ENCODE data around the gene STRA6.

Gene STRA6

DNA sequence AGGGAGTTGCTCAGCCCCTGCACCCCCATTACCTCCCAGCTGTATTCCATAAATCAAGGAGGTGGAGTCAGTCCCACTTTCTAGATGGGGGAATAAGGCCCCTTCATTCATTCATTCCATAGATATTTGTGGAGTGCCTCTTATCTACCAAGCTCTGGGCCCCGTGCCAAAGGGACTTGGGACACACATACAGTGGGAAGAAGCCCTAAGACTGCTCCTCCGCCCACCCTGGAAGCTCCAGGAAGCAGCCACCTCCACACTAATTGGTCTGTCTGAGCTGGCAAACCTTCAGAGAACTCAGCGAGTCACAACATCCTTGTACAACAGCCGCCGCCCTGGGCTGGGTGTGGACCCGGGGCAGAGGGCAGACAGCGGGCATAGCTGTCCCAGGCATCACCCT lies 6.4 kb downstream of the STRA6 start:
- H3K4me1 ChIP-seq (ENCODE audit: control insufficient read depth in 2 of 2, insufficient read depth in 2 of 2, low read length in 2 of 2) = peaks cover 10 to 14% of the 10 kb centered on the region in 2 donors
- no peak overlapping the region for H3K27ac ChIP-seq (ENCODE audit: low read depth in 2 of 2, low read length in 2 of 2)
- no peak overlapping the region for H3K9ac ChIP-seq (ENCODE audit: low read depth in 1 of 2, low read length in 2 of 2)
- no peaks in the 10 kb centered on the region for H3K36me3 ChIP-seq (ENCODE audit: control insufficient read depth in 2 of 2, insufficient read depth in 2 of 2, low read length in 2 of 2)
- H3K4me3 ChIP-seq (ENCODE audit: low read length in 2 of 2) = no peak overlapping the region
- no peaks in the 10 kb centered on the region for H3K27me3 ChIP-seq (ENCODE audit: control insufficient read depth in 2 of 2, insufficient read depth in 2 of 2, low read length in 2 of 2)
- H3K9me3 ChIP-seq (ENCODE audit: control insufficient read depth in 2 of 2, low read length in 2 of 2) = no peaks in the 10 kb centered on the region

DNA sequence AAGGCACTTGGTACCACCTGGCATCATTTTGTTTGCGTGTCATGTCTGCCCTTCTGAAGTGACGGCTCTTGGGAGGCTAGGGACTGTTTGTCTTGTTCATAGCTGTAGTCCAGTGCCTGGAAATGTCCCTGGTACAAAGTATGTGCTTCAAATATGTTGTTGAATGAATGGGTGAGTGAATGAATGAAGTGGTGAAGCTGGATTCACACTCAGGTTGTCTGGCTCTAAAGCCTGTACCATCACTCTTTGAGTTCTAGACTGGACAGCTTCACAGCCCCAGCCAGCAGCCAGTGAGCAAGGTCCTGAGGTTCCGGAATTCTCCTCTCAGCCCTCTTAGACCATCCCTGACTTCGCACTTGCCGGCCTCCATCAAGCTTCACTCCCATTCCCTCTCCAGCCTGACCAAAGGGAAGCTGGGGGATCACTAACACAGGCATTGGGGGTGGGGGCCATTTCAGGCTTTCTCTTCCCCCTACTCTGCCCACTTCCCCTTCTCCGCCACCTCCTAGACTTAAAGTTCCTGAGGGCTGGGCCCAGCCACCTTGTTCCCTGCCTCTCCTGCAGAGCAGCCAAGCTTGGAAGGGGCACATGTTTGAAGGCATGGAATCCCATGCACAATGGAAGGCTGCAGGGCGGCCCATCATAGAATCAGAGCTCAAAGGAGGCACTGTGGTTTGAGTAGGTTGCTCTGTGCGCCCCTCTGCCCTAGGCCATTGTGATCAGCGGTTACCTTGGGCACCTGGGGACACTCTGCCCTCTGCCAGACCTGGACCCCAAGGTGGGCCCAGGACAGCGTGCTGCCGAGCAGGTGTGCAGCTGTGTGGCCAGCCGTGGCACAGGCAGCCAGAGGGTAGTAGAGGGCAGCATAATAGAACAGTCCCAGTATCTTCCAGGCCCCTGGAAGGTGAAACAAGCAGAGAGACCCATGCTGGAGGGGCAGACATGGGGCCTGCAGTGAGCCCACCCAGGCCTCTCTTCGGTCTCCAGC lies 7.7 kb downstream of the STRA6 start:
- H3K9ac ChIP-seq (ENCODE audit: low read depth in 1 of 2, low read length in 2 of 2) = no peak overlapping the region
- no peak overlapping the region for H3K4me3 ChIP-seq (ENCODE audit: low read length in 2 of 2)
- no peaks in the 10 kb centered on the region for H3K27me3 ChIP-seq (ENCODE audit: control insufficient read depth in 2 of 2, insufficient read depth in 2 of 2, low read length in 2 of 2)
- no peaks in the 10 kb centered on the region for H3K9me3 ChIP-seq (ENCODE audit: control insufficient read depth in 2 of 2, low read length in 2 of 2)
- H3K36me3 ChIP-seq (ENCODE audit: control insufficient read depth in 2 of 2, insufficient read depth in 2 of 2, low read length in 2 of 2) = no peaks in the 10 kb centered on the region
- H3K4me1 ChIP-seq (ENCODE audit: control insufficient read depth in 2 of 2, insufficient read depth in 2 of 2, low read length in 2 of 2) = peaks cover 10 to 13% of the 10 kb centered on the region in 2 donors
- no peak overlapping the region for H3K27ac ChIP-seq (ENCODE audit: low read depth in 2 of 2, low read length in 2 of 2)

DNA sequence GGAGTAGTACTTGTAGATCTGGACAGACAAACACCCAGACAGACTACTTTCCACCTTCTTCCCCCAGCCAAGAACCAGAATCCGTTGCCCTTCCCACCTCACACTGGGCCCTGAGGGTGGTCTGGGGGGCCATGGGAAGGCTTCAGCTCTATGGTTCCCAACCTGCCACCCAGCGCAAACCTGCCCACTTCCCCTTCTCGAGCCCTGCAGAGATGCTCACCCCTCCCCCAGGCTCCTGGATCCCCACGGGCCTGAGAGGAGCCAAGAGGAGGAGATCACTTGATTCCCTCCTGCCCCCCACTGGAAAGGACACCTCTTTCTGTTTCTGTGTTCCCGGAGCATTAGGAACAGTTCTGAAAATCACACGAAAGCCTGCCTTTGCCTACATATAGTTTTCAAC lies 8.7 kb downstream of the STRA6 start:
- H3K36me3 ChIP-seq (ENCODE audit: control insufficient read depth in 2 of 2, insufficient read depth in 2 of 2, low read length in 2 of 2) = no peaks in the 10 kb centered on the region
- no peak overlapping the region for H3K27ac ChIP-seq (ENCODE audit: low read depth in 2 of 2, low read length in 2 of 2)
- no peaks in the 10 kb centered on the region for H3K27me3 ChIP-seq (ENCODE audit: control insufficient read depth in 2 of 2, insufficient read depth in 2 of 2, low read length in 2 of 2)
- no peaks in the 10 kb centered on the region for H3K9me3 ChIP-seq (ENCODE audit: control insufficient read depth in 2 of 2, low read length in 2 of 2)
- H3K4me1 ChIP-seq (ENCODE audit: control insufficient read depth in 2 of 2, insufficient read depth in 2 of 2, low read length in 2 of 2) = peaks cover 10 to 13% of the 10 kb centered on the region in 2 donors
- no peak overlapping the region for H3K9ac ChIP-seq (ENCODE audit: low read depth in 1 of 2, low read length in 2 of 2)
- H3K4me3 ChIP-seq (ENCODE audit: low read length in 2 of 2) = no peak overlapping the region

DNA sequence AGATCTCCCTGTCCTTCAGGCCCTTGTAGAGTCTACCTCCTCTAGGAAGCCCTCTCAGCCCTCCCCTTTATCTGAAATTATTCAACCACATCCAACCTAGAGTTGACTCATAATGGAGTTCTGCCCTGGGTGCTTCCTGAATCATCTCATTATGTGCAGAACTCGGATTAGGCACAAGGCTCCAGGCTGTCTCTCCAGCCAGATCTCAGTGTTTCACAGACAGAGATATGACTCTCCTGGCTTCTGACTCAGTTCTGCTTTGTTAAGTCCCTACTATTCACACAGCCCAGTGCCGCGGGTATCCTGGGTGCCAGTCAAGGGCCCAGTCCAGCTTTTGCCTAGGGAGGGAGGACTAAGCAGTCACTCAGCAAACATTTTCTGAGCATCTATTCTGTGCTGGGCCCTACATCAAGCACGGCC lies 9.3 kb downstream of the STRA6 start:
- H3K9me3 ChIP-seq (ENCODE audit: control insufficient read depth in 2 of 2, low read length in 2 of 2) = no peaks in the 10 kb centered on the region
- no peak overlapping the region for H3K27ac ChIP-seq (ENCODE audit: low read depth in 2 of 2, low read length in 2 of 2)
- H3K27me3 ChIP-seq (ENCODE audit: control insufficient read depth in 2 of 2, insufficient read depth in 2 of 2, low read length in 2 of 2) = no peaks in the 10 kb centered on the region
- H3K36me3 ChIP-seq (ENCODE audit: control insufficient read depth in 2 of 2, insufficient read depth in 2 of 2, low read length in 2 of 2) = no peaks in the 10 kb centered on the region
- H3K9ac ChIP-seq (ENCODE audit: low read depth in 1 of 2, low read length in 2 of 2) = no peak overlapping the region
- peaks cover 10 to 13% of the 10 kb centered on the region in 2 donors for H3K4me1 ChIP-seq (ENCODE audit: control insufficient read depth in 2 of 2, insufficient read depth in 2 of 2, low read length in 2 of 2)
- no peak overlapping the region for H3K4me3 ChIP-seq (ENCODE audit: low read length in 2 of 2)

DNA sequence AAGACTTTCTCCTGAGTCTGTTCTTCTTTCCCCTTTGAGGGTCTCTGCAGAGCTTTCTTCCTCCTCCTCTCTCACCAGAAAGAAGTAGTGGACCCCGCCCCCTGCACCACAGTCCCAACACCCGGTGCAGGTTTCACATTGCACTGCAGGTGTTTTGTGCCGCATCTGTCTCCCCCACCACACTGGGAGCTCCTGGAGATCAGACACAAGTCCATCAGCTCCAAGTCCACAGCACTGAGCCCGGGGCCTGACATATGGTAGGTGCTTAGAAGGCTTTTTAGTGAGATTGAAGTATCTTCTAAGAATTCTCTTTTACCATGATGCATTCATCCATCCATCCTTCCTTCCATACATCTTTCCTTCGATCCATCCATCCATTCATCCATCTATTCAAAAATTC lies 9.8 kb downstream of the STRA6 start:
- no peaks in the 10 kb centered on the region for H3K9me3 ChIP-seq (ENCODE audit: control insufficient read depth in 2 of 2, low read length in 2 of 2)
- no peak overlapping the region for H3K27ac ChIP-seq (ENCODE audit: low read depth in 2 of 2, low read length in 2 of 2)
- H3K4me1 ChIP-seq (ENCODE audit: control insufficient read depth in 2 of 2, insufficient read depth in 2 of 2, low read length in 2 of 2) = peaks cover 10 to 13% of the 10 kb centered on the region in 2 donors
- no peaks in the 10 kb centered on the region for H3K36me3 ChIP-seq (ENCODE audit: control insufficient read depth in 2 of 2, insufficient read depth in 2 of 2, low read length in 2 of 2)
- H3K27me3 ChIP-seq (ENCODE audit: control insufficient read depth in 2 of 2, insufficient read depth in 2 of 2, low read length in 2 of 2) = no peaks in the 10 kb centered on the region
- H3K4me3 ChIP-seq (ENCODE audit: low read length in 2 of 2) = no peak overlapping the region
- H3K9ac ChIP-seq (ENCODE audit: low read depth in 1 of 2, low read length in 2 of 2) = no peak overlapping the region

DNA sequence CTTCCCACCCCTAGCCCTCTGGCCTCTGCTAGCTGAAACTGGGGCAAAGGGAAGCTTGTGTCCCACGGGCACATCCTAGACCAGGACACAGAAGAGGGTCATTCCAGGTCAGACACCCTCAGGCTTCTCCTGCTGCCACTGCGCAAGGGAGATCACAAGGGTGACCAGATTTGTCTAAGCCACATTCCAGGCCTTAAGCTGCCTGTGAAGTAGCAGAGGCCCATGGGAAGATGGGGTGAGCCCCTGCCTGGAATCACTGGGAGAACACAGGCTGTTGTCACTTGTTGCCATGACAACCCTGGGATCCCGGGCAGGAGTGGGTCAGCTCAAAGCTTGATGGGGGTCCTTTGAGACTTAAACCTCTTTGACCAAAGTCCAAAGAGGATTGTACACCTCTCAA lies 10.8 kb downstream of the STRA6 start:
- H3K9ac ChIP-seq (ENCODE audit: low read depth in 1 of 2, low read length in 2 of 2) = no peak overlapping the region
- peaks cover 8 to 11% of the 10 kb centered on the region in 2 donors for H3K4me1 ChIP-seq (ENCODE audit: control insufficient read depth in 2 of 2, insufficient read depth in 2 of 2, low read length in 2 of 2)
- H3K36me3 ChIP-seq (ENCODE audit: control insufficient read depth in 2 of 2, insufficient read depth in 2 of 2, low read length in 2 of 2) = no peaks in the 10 kb centered on the region
- H3K4me3 ChIP-seq (ENCODE audit: low read length in 2 of 2) = no peak overlapping the region
- no peaks in the 10 kb centered on the region for H3K9me3 ChIP-seq (ENCODE audit: control insufficient read depth in 2 of 2, low read length in 2 of 2)
- no peak overlapping the region for H3K27ac ChIP-seq (ENCODE audit: low read depth in 2 of 2, low read length in 2 of 2)
- H3K27me3 ChIP-seq (ENCODE audit: control insufficient read depth in 2 of 2, insufficient read depth in 2 of 2, low read length in 2 of 2) = no peaks in the 10 kb centered on the region

DNA sequence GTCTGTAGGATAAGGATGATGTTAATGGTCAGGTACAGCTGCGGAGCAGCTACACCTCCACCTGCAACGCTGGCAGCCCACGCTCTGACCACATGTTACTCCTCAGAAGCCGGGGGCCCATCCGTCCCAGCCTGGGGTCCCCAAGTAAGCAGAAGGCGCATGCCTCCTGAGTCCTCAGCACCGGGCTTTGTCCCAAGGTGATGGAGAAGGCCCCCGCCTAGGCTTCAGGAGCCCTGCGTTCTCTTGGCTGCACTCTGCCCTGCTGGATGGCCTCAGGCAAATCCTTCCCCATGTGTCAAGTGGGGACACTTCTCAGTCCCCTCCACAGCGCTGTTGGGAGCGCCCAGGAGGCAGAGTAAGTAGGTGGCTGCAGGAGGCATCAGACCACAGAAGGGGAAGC lies 14.4 kb downstream of the STRA6 start:
- Histone ChIP-seq H3K9ac (ENCODE audit: low read depth in 1 of 2, low read length in 2 of 2) (no peak overlapping the region), H3K27me3 (ENCODE audit: control insufficient read depth in 2 of 2, insufficient read depth in 2 of 2, low read length in 2 of 2) (no peaks in the 10 kb centered on the region), H3K4me1 (ENCODE audit: control insufficient read depth in 2 of 2, insufficient read depth in 2 of 2, low read length in 2 of 2) (no peaks in the 10 kb centered on the region), H3K9me3 (ENCODE audit: control insufficient read depth in 2 of 2, low read length in 2 of 2) (no peaks in the 10 kb centered on the region), H3K27ac (ENCODE audit: low read depth in 2 of 2, low read length in 2 of 2) (no peak overlapping the region), H3K4me3 (ENCODE audit: low read length in 2 of 2) (no peak overlapping the region), H3K36me3 (ENCODE audit: control insufficient read depth in 2 of 2, insufficient read depth in 2 of 2, low read length in 2 of 2) (no peaks in the 10 kb centered on the region)

DNA sequence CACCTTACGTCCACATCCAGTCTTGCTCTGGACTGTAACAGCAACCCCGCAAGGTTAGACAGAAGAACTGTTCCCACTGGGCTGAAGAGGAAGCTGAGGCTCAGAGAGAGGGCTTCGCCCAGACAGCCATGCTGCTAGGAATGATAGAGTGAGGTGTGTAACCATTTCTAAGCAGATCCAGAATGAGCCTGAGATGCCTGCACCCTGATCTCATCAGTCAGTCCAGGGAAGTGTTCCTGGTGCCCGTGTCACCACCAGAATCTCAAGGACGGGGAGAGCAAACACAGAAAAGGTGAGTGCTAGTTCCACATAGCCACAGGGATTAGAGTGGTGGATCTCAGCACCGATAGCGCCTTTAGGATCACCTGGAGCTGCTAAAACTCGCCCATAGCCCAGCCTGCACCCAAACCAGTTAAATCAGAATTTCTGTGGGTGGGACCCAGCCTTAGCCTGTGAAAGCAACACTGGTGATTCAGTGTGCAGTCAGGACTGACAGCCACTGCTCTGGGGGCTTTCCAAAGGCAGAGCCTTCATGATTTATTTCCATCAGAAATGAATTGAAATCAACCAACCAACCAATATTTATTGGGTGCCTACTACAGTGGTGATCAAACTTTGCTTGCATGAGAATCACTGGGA lies 16.8 kb downstream of the STRA6 start:
- H3K27ac ChIP-seq (ENCODE audit: low read depth in 2 of 2, low read length in 2 of 2) = no peak overlapping the region
- no peaks in the 10 kb centered on the region for H3K9me3 ChIP-seq (ENCODE audit: control insufficient read depth in 2 of 2, low read length in 2 of 2)
- no peaks in the 10 kb centered on the region for H3K27me3 ChIP-seq (ENCODE audit: control insufficient read depth in 2 of 2, insufficient read depth in 2 of 2, low read length in 2 of 2)
- H3K36me3 ChIP-seq (ENCODE audit: control insufficient read depth in 2 of 2, insufficient read depth in 2 of 2, low read length in 2 of 2) = no peaks in the 10 kb centered on the region
- no peak overlapping the region for H3K9ac ChIP-seq (ENCODE audit: low read depth in 1 of 2, low read length in 2 of 2)
- H3K4me3 ChIP-seq (ENCODE audit: low read length in 2 of 2) = no peak overlapping the region
- no peaks in the 10 kb centered on the region for H3K4me1 ChIP-seq (ENCODE audit: control insufficient read depth in 2 of 2, insufficient read depth in 2 of 2, low read length in 2 of 2)

DNA sequence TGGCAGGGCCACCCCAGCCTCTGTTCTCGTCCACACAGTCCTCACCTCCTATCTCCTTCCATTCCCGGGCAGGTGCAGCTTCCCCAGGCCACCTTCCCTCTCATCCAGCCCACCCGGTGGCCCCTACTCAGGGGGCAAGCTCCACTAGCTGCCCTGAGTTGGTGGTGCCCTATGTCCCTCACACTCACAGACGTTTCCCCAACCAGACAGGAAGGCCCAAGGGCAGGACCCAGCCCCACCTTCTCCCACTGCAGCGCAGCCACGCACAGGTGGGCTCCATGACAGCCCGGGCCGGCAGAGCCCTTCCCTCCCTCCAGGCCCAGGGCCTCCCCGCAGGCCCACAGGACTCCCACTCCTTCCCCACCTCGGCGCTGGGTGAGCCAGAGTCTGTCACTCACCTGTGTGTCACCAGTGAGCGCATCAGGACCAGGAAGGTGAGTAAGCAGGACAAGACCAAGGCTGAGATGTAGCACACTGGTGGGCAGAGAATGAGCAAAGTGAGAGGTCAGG lies 17.9 kb downstream of the STRA6 start:
- H3K36me3 ChIP-seq (ENCODE audit: control insufficient read depth in 2 of 2, insufficient read depth in 2 of 2, low read length in 2 of 2) = no peaks in the 10 kb centered on the region
- H3K27me3 ChIP-seq (ENCODE audit: control insufficient read depth in 2 of 2, insufficient read depth in 2 of 2, low read length in 2 of 2) = no peaks in the 10 kb centered on the region
- no peak overlapping the region for H3K27ac ChIP-seq (ENCODE audit: low read depth in 2 of 2, low read length in 2 of 2)
- no peak overlapping the region for H3K9ac ChIP-seq (ENCODE audit: low read depth in 1 of 2, low read length in 2 of 2)
- H3K9me3 ChIP-seq (ENCODE audit: control insufficient read depth in 2 of 2, low read length in 2 of 2) = no peaks in the 10 kb centered on the region
- no peaks in the 10 kb centered on the region for H3K4me1 ChIP-seq (ENCODE audit: control insufficient read depth in 2 of 2, insufficient read depth in 2 of 2, low read length in 2 of 2)
- H3K4me3 ChIP-seq (ENCODE audit: low read length in 2 of 2) = no peak overlapping the region

DNA sequence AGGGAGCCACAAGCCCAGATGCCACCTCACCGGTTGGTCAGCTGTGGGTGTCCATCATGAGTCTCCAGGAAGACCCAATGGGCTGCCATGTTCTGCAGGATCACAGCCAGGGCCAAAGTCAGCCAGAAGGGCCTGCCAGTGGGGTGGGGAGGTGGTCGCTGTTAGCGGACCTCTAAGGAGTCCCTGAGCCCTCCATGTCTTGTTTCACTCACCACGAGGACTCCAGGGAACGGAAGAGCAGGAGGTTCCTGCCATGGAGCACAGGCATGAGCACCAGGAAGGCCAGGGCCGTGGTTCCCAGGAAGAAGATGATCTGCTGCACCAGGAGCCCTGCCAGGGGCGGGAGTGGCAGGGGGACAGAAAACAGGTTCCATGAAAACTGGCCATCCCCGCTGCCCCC lies 20.5 kb downstream of the STRA6 start:
- no peaks in the 10 kb centered on the region for H3K27me3 ChIP-seq (ENCODE audit: control insufficient read depth in 2 of 2, insufficient read depth in 2 of 2, low read length in 2 of 2)
- no peak overlapping the region for H3K27ac ChIP-seq (ENCODE audit: low read depth in 2 of 2, low read length in 2 of 2)
- no peaks in the 10 kb centered on the region for H3K4me1 ChIP-seq (ENCODE audit: control insufficient read depth in 2 of 2, insufficient read depth in 2 of 2, low read length in 2 of 2)
- no peak overlapping the region for H3K9ac ChIP-seq (ENCODE audit: low read depth in 1 of 2, low read length in 2 of 2)
- H3K9me3 ChIP-seq (ENCODE audit: control insufficient read depth in 2 of 2, low read length in 2 of 2) = no peaks in the 10 kb centered on the region
- H3K4me3 ChIP-seq (ENCODE audit: low read length in 2 of 2) = no peak overlapping the region
- no peaks in the 10 kb centered on the region for H3K36me3 ChIP-seq (ENCODE audit: control insufficient read depth in 2 of 2, insufficient read depth in 2 of 2, low read length in 2 of 2)
